Stimulated activated naive CD8-positive, alpha-beta T cell treated with anti-CD3 and anti-CD28 coated beads, Interleukin-15, Interleukin-2, amounts not matched to agents 100 ng/mL and 50 ng/mL, for 24 hours (primary cell): Measurements from ENCODE around the gene GRID1.

Experiments
- H3K27ac Mint-ChIP-seq: one replicate; pipeline ENCODE4 v1.8.0; 2021; ENCODE audit warnings: mild to moderate bottlenecking, mixed read lengths
- H3K27me3 Mint-ChIP-seq: one replicate; pipeline ENCODE4 v1.8.0; 2021; ENCODE audit warnings: mixed read lengths
- H3K36me3 Mint-ChIP-seq: one replicate; pipeline ENCODE4 v1.8.0; 2021; ENCODE audit warnings: low read depth, mixed read lengths
- H3K4me1 Mint-ChIP-seq: one replicate; pipeline ENCODE4 v1.8.0; 2021; ENCODE audit warnings: low read depth, mixed read lengths
- H3K4me3 Mint-ChIP-seq: one replicate; pipeline ENCODE4 v1.8.0; 2021; ENCODE audit warnings: mild to moderate bottlenecking, mixed read lengths
- H3K9me3 Mint-ChIP-seq: one replicate; pipeline ENCODE4 v1.8.0; 2021; ENCODE audit warnings: mixed read lengths

GRID1 gene

GRCh38 chr10:85902051-85902450 is 464.5 kb downstream of the GRID1 start:
- no peaks in the 10 kb centered on the region for H3K4me1 Mint-ChIP-seq
- no peaks in the 10 kb centered on the region for H3K9me3 Mint-ChIP-seq
- no peaks in the 10 kb centered on the region for H3K36me3 Mint-ChIP-seq
- peaks cover 8% of the 10 kb centered on the region for H3K27me3 Mint-ChIP-seq
- no peak overlapping the region for H3K27ac Mint-ChIP-seq
- H3K4me3 Mint-ChIP-seq, result no peak overlapping the region

DNA sequence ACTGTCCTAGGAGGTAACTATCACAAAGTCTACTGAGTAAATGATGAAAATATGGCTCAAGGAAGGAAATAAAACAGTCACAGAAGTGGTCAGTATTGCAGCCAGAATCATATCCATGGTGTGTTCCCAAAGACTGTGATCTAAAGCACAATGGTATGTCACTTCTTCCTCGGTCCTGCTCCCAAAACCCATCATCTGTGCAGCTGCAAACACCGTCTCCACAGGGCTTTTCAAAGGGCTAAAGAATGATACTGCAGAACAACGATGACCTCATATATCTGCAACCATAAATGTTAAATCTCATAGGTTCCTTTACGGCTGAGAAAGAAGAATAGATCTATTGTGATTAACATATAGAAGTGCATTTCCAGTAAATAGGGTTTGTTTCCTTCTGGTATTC is 465.0 kb downstream of the GRID1 start:
- no peak overlapping the region for H3K4me3 Mint-ChIP-seq
- H3K9me3 Mint-ChIP-seq, result no peaks in the 10 kb centered on the region
- no peaks in the 10 kb centered on the region for H3K4me1 Mint-ChIP-seq
- no peaks in the 10 kb centered on the region for H3K36me3 Mint-ChIP-seq
- H3K27ac Mint-ChIP-seq, result no peak overlapping the region
- peaks cover 8% of the 10 kb centered on the region for H3K27me3 Mint-ChIP-seq

DNA sequence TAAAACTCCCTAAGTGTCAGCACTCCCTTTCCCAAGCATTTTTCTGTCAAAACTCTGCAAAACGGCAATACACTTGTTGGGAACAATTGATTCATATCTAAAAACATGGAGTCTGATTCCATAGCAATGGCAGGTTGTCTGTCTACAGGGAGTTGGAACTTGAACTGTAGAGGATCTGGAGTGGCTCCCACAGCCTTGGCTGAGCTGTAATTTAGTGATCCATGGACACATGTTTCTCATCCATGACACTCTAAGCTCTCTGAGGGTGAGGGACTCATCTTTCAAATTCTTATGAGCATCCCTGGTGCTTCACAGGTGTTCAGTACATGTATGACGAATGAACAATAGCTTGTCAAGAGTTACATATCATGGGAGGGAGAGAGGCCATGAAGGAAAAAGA is 466.1 kb downstream of the GRID1 start:
- H3K9me3 Mint-ChIP-seq, result no peaks in the 10 kb centered on the region
- H3K27me3 Mint-ChIP-seq, result peaks cover 8% of the 10 kb centered on the region
- no peaks in the 10 kb centered on the region for H3K4me1 Mint-ChIP-seq
- H3K4me3 Mint-ChIP-seq, result no peak overlapping the region
- no peaks in the 10 kb centered on the region for H3K36me3 Mint-ChIP-seq
- H3K27ac Mint-ChIP-seq, result no peak overlapping the region

DNA sequence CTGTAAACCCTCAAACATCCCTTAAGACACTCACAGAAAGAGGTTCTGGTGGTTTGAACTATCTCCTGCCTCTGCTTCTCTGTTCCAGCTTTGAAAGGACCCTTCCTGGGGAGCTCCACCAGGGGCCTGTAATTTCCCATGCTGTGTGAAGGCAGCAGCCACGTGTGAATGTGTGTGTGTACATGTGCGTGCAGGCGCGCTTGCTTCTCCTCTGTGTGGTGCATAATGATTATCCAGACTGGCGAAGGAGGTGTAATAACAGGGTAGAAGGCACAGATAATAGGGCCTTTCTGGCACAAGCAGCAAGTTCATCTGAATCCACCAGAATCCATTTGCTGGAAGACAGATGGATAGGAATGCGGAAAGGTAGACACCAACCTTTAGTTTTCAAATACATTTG is 466.5 kb downstream of the GRID1 start:
- Mint-ChIP-seq H3K4me1 (no peaks in the 10 kb centered on the region), H3K4me3 (no peak overlapping the region), H3K27me3 (peaks cover 8% of the 10 kb centered on the region), H3K27ac (no peak overlapping the region), H3K9me3 (no peaks in the 10 kb centered on the region), H3K36me3 (no peaks in the 10 kb centered on the region)

DNA sequence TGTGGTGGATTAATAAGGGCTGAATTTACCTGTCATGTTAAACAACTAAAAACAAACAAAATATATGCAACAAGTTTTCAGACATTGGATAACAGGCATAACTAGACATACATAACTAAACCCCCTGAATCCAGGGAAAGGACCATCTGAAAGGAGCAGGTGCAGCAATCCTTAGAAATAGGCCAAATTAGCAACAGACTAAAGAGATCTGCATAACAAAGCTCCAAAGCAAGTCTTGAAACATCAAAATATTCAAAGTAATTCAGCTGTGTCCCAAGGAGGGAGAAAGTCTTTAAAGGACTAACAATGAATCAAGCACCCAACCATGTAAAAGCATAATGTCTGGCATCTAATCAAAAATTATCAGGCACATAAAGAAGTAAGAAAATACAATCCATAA is 475.1 kb downstream of the GRID1 start:
- Mint-ChIP-seq H3K27me3 (peaks cover 34% of the 10 kb centered on the region), H3K4me1 (no peaks in the 10 kb centered on the region), H3K27ac (no peak overlapping the region), H3K9me3 (peaks cover 4% of the 10 kb centered on the region), H3K36me3 (no peaks in the 10 kb centered on the region), H3K4me3 (no peak overlapping the region)

- H3K27me3 Mint-ChIP-seq, result peaks cover 46% of the 10 kb centered on the region
- no peaks in the 10 kb centered on the region for H3K36me3 Mint-ChIP-seq
- H3K9me3 Mint-ChIP-seq, result peaks cover 4% of the 10 kb centered on the region
- no peak overlapping the region for H3K27ac Mint-ChIP-seq
- no peaks in the 10 kb centered on the region for H3K4me1 Mint-ChIP-seq
- no peak overlapping the region for H3K4me3 Mint-ChIP-seq
Observed at GRCh38 chr10:85888559-85888958, 478.0 kb downstream of the GRID1 start.

GRCh38 chr10:85888004-85888403 is 478.6 kb downstream of the GRID1 start:
- no peak overlapping the region for H3K4me3 Mint-ChIP-seq
- H3K36me3 Mint-ChIP-seq, result no peaks in the 10 kb centered on the region
- no peaks in the 10 kb centered on the region for H3K4me1 Mint-ChIP-seq
- peaks cover 9% of the 10 kb centered on the region for H3K9me3 Mint-ChIP-seq
- H3K27me3 Mint-ChIP-seq, result peaks cover 51% of the 10 kb centered on the region
- no peak overlapping the region for H3K27ac Mint-ChIP-seq

DNA sequence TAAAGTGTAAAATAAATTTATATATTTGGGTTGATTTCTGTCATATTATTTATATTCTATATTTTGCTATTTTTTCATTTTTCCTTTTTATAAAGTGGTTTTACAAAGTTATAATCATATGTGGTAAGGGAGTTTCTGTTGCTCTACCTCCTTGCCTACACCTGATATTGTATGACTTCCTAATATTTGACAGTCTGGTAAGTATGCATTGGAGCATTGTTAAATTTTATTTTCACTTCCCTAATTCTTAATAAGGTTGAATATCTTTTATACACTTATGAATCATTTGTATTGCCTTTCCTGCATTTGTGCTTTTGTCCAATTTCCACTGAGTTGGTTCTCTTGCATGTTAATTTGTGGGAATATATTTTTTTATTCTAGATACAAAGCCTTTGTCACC is 492.4 kb downstream of the GRID1 start:
- Mint-ChIP-seq H3K4me3 (no peak overlapping the region), H3K27ac (no peak overlapping the region), H3K27me3 (peaks cover 20% of the 10 kb centered on the region), H3K36me3 (no peaks in the 10 kb centered on the region), H3K4me1 (no peaks in the 10 kb centered on the region), H3K9me3 (no peaks in the 10 kb centered on the region)

DNA sequence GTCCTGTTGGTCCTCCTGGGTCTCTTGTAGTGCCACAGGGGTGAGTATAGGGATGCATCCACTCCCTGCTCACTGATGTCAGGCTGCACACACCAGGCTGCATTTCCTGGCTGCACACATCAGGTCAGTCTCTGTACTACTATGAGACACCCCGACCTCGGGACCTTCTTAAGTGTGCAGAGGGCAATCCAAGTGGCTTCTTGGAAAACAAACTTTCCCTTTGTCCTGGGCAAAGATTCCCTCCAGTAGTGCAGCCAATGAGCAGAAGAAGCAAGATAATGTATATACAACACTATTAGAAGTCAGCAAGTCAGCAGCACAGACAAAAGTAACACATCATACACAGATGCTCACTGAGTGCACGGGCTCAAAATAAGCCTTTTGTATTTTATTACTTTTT is 493.5 kb downstream of the GRID1 start:
- Mint-ChIP-seq H3K9me3 (no peaks in the 10 kb centered on the region), H3K36me3 (no peaks in the 10 kb centered on the region), H3K4me1 (no peaks in the 10 kb centered on the region), H3K27me3 (peaks cover 20% of the 10 kb centered on the region), H3K27ac (no peak overlapping the region), H3K4me3 (no peak overlapping the region)

GRCh38 chr10:85868627-85869499 is 497.7 kb downstream of the GRID1 start:
- H3K27ac Mint-ChIP-seq, result no peak overlapping the region
- peaks cover 9% of the 10 kb centered on the region for H3K27me3 Mint-ChIP-seq
- no peaks in the 10 kb centered on the region for H3K4me1 Mint-ChIP-seq
- H3K4me3 Mint-ChIP-seq, result no peak overlapping the region
- H3K9me3 Mint-ChIP-seq, result no peaks in the 10 kb centered on the region
- no peaks in the 10 kb centered on the region for H3K36me3 Mint-ChIP-seq

- Mint-ChIP-seq H3K36me3 (no peaks in the 10 kb centered on the region), H3K4me3 (no peak overlapping the region), H3K27ac (no peak overlapping the region), H3K27me3 (peaks cover 12% of the 10 kb centered on the region), H3K9me3 (no peaks in the 10 kb centered on the region), H3K4me1 (no peaks in the 10 kb centered on the region)
Observed at GRCh38 chr10:85864868-85865526, 501.6 kb downstream of the GRID1 start.

DNA sequence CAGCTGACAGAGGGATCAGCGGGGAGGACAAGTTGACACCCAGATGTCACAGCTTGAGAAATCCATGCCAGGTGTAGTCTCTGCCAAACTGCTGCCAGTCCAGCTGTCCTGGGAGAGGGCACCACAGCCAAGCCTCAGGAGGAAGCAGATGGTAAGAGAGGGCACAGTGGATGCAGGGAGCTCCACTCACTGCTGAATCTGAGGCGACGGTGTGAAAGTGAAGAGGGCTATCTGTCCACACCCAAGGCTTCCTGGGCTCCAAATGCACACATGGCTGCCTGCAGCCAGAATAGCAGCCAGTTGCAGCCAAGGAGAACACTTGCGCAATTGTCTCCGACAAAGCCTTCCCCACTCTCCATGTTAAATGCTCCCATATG is 502.4 kb downstream of the GRID1 start:
- no peaks in the 10 kb centered on the region for H3K36me3 Mint-ChIP-seq
- no peaks in the 10 kb centered on the region for H3K4me1 Mint-ChIP-seq
- peaks cover 12% of the 10 kb centered on the region for H3K27me3 Mint-ChIP-seq
- no peaks in the 10 kb centered on the region for H3K9me3 Mint-ChIP-seq
- H3K27ac Mint-ChIP-seq, result no peak overlapping the region
- H3K4me3 Mint-ChIP-seq, result no peak overlapping the region

DNA sequence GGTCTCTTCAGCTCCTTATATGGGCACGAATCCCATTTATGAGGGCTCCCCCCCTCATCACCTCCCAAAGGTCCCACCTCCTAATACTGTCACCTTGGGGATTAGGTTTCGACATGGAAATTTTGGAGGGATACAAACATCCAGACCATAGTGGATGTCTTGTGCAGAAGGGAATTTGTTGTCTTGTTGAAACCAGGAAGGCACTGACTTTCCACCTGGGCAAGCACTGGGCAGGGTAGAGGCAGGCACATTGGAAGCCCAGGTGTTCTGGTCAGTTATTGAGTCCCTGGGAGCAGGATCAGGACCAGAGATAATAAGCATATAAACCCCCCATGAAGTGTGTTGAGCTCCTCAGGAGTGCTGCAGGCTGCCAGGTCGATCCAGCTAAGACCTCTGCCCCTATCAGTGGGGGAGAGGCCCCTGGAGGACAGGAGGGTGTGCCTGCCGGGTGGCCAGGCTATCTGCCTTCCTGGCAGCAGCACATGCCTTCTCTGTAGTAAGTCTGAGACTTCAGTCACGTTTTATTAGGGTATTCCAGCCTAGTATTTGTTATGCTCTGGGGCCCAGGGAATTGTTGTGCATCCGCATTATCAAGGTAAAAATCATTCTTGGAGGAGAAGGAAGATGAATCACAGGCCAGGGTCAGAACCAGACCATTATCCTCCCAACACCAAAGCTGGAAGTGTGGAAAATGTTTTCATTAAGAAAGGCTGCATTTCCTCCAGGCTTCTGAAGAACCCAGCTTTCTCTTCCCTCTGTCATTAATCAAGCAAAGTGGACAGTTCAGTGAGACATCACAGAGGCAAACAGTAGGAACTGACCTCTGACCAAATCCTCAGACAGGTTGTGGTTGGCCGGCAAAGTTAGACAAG is 503.1 kb downstream of the GRID1 start:
- Mint-ChIP-seq H3K9me3 (no peaks in the 10 kb centered on the region), H3K27me3 (peaks cover 12% of the 10 kb centered on the region), H3K4me3 (no peak overlapping the region), H3K27ac (no peak overlapping the region), H3K36me3 (no peaks in the 10 kb centered on the region), H3K4me1 (no peaks in the 10 kb centered on the region)

- no peaks in the 10 kb centered on the region for H3K9me3 Mint-ChIP-seq
- peaks cover 12% of the 10 kb centered on the region for H3K27me3 Mint-ChIP-seq
- no peak overlapping the region for H3K27ac Mint-ChIP-seq
- H3K36me3 Mint-ChIP-seq, result no peaks in the 10 kb centered on the region
- no peak overlapping the region for H3K4me3 Mint-ChIP-seq
- H3K4me1 Mint-ChIP-seq, result no peaks in the 10 kb centered on the region
Observed at GRCh38 chr10:85862771-85863170, 503.8 kb downstream of the GRID1 start.
